C4-2B (cell line): ENCODE results near the gene FAM3B.

Experiments used
- ZFX ChIP-seq: fragments of 450-650 bp; IDR thresholded peaks from 2 replicates; pipeline ENCODE4 v1.6.1; 2017
- TF ChIP-seq, protein P1 (sequence below): fragments of 450-650 bp; conservative IDR thresholded peaks from 2 replicates; pipeline ENCODE4 v1.5.1; 2017; ENCODE audit warnings: mild to moderate bottlenecking

DNA sequence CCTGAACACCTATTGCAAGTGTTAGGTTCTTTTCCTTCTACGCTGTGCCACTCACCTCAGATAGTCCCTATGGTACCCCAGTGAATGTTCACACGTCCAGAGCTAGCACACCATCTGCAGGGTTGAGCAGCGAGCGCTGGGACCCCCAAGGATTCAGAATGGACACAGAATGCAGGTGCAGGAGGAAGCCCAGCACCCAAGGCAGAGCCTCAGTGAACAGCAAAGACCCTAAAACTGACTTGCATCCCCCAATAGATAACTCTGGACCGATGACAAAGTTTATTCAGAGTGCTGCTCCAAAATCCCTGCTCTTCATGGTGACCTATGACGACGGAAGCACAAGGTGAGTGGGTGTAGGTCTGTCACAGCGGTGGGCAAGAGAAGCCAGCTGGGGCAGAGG lies 30.2 kb downstream of the FAM3B start:
- TF ChIP-seq, protein P1, sequence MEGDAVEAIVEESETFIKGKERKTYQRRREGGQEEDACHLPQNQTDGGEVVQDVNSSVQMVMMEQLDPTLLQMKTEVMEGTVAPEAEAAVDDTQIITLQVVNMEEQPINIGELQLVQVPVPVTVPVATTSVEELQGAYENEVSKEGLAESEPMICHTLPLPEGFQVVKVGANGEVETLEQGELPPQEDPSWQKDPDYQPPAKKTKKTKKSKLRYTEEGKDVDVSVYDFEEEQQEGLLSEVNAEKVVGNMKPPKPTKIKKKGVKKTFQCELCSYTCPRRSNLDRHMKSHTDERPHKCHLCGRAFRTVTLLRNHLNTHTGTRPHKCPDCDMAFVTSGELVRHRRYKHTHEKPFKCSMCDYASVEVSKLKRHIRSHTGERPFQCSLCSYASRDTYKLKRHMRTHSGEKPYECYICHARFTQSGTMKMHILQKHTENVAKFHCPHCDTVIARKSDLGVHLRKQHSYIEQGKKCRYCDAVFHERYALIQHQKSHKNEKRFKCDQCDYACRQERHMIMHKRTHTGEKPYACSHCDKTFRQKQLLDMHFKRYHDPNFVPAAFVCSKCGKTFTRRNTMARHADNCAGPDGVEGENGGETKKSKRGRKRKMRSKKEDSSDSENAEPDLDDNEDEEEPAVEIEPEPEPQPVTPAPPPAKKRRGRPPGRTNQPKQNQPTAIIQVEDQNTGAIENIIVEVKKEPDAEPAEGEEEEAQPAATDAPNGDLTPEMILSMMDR: no peak
- no peak for TF ChIP-seq ZFX
